ENCODE data around the gene CIAPIN1. TPM values are rescaled to one million over a fixed set of nuclear protein-coding genes. Genes with fewer than 3 reads are reported as not detected.

CIAPIN1 gene
- total RNA-seq, 2 donors from 2014 or later = 18.1 to 25.0 TPM

- Histone ChIP-seq H3K36me3 (peaks cover 31% of the 10 kb centered on the region), H3K4me3 (no peak overlapping the region), H3K27me3 (replicated peaks; ENCODE audit: insufficient read depth) (no peaks in the 10 kb centered on the region), H3K4me1 (ENCODE audit: control insufficient read depth in 1 of 2, low read depth in 2 of 2) (peaks cover 35 to 82% of the 10 kb centered on the region in 2 donors), H3K9me3 (no peaks in the 10 kb centered on the region), H3K27ac (peak overlapping the region; percentile 55 to 98)
- ATAC-seq (ENCODE audit: insufficient number of reproducible peaks, low FRiP score, low read depth) = no peak
- no peak for DNase-seq (ENCODE audit: low spot score)
- TF ChIP-seq CTCF (IDR thresholded peaks at IDR 0.05) = no peak
These were observed 65.2 kb downstream of the CIAPIN1 start for GRCh38 chr16:57381791-57382534.

- peaks cover 31% of the 10 kb centered on the region for H3K36me3 ChIP-seq
- peak overlapping the region; percentile 55 to 98 for H3K27ac ChIP-seq
- H3K27me3 ChIP-seq (replicated peaks; ENCODE audit: insufficient read depth) = no peaks in the 10 kb centered on the region
- ATAC-seq (ENCODE audit: insufficient number of reproducible peaks, low FRiP score, low read depth) (no peak), DNase-seq (ENCODE audit: low spot score) (no peak)
- no peak for TF ChIP-seq CTCF (IDR thresholded peaks at IDR 0.05)
- H3K4me1 ChIP-seq (ENCODE audit: control insufficient read depth in 1 of 2, low read depth in 2 of 2) = peaks cover 32 to 82% of the 10 kb centered on the region in 2 donors
- no peak overlapping the region for H3K4me3 ChIP-seq
- no peaks in the 10 kb centered on the region for H3K9me3 ChIP-seq
These were observed 66.3 kb downstream of the CIAPIN1 start for GRCh38 chr16:57380671-57381462.

- H3K4me3 ChIP-seq = no peak overlapping the region
- no peaks in the 10 kb centered on the region for H3K9me3 ChIP-seq
- no peak for DNase-seq (ENCODE audit: low spot score)
- no peak for TF ChIP-seq CTCF (IDR thresholded peaks at IDR 0.05)
- H3K36me3 ChIP-seq = peaks cover 31% of the 10 kb centered on the region
- peak overlapping the region; percentile 55 to 98 for H3K27ac ChIP-seq
- no peak for ATAC-seq (ENCODE audit: insufficient number of reproducible peaks, low FRiP score, low read depth)
- peaks cover 32 to 90% of the 10 kb centered on the region in 2 donors for H3K4me1 ChIP-seq (ENCODE audit: control insufficient read depth in 1 of 2, low read depth in 2 of 2)
- H3K27me3 ChIP-seq (replicated peaks; ENCODE audit: insufficient read depth) = no peaks in the 10 kb centered on the region
These were observed 67.6 kb downstream of the CIAPIN1 start for GRCh38 chr16:57379579-57379978.

Other genes with a start within 250 kb of the CIAPIN1 start
- 10 to 100 TPM; 54.7 to 64.0 TPM for gene ARL2BP, start 202.1 kb downstream of the CIAPIN1 start, total RNA-seq
- gene PLLP, start 162.7 kb downstream of the CIAPIN1 start, total RNA-seq = 1 to 10 TPM; 3.1 to 8.6 TPM
- gene CCL22, start 88.6 kb downstream of the CIAPIN1 start, total RNA-seq = not detected
- 100 to 1,000 TPM; 106 to 117 TPM for gene CX3CL1, start 74.9 kb downstream of the CIAPIN1 start, total RNA-seq
- not detected for gene CCL17, start 42.6 kb downstream of the CIAPIN1 start, total RNA-seq
- 10 to 100 TPM; 29.5 to 33.5 TPM for gene COQ9, start 94 bp upstream of the CIAPIN1 start, total RNA-seq
- gene POLR2C, start 15.3 kb upstream of the CIAPIN1 start, total RNA-seq = 100 to 1,000 TPM; 110 to 130 TPM
- 10 to 100 TPM; 43.2 to 70.1 TPM for gene DOK4, start 39.1 kb upstream of the CIAPIN1 start, total RNA-seq
- 10 to 100 TPM; 26.4 to 43.2 TPM for gene CCDC102A, start 89.2 kb upstream of the CIAPIN1 start, total RNA-seq
- gene ADGRG5, start 95.3 kb upstream of the CIAPIN1 start, total RNA-seq = under 1 TPM in 1 of 2 donors, not detected in 1; 0.27 TPM
- 10 to 100 TPM in 1 of 2 donors, 1 to 10 TPM in 1; 5.4 to 79.1 TPM for gene ADGRG1, start 181.2 kb upstream of the CIAPIN1 start, total RNA-seq
- gene ADGRG3, start 220.9 kb upstream of the CIAPIN1 start, total RNA-seq = 1 to 10 TPM in 1 of 2 donors, under 1 TPM in 1; 0.41 to 5.1 TPM
- not detected for gene DRC7, start 247.4 kb upstream of the CIAPIN1 start, total RNA-seq